ENCODE measurements around the gene CRB1.

The CRB1 gene

GRCh38 chr1:197391303-197392226 is 123.5 kb downstream of the CRB1 start:
- Histone ChIP-seq H3K9me3 (ENCODE audit: control insufficient read depth, low read length) (no peaks in the 10 kb centered on the region), H3K27me3 (replicated peaks; ENCODE audit: control insufficient read depth, insufficient read depth, low read length, poor library complexity, severe bottlenecking) (no peaks in the 10 kb centered on the region), H3K27ac (ENCODE audit: insufficient read depth, low read length, poor library complexity, severe bottlenecking) (peak overlapping the region; percentile 36), H3K4me3 (ENCODE audit: insufficient read depth, low read depth, low read length, poor library complexity, severe bottlenecking) (no peak overlapping the region), H3K4me1 (ENCODE audit: control insufficient read depth, insufficient read depth, low read length, poor library complexity, severe bottlenecking) (peaks cover 17% of the 10 kb centered on the region), H3K36me3 (ENCODE audit: control insufficient read depth, insufficient read depth, low read length) (no peaks in the 10 kb centered on the region)
- DNase-seq = no peak

GRCh38 chr1:197392541-197392940 is 124.5 kb downstream of the CRB1 start:
- no peaks in the 10 kb centered on the region for H3K27me3 ChIP-seq (replicated peaks; ENCODE audit: control insufficient read depth, insufficient read depth, low read length, poor library complexity, severe bottlenecking)
- H3K9me3 ChIP-seq (ENCODE audit: control insufficient read depth, low read length) = no peaks in the 10 kb centered on the region
- H3K36me3 ChIP-seq (ENCODE audit: control insufficient read depth, insufficient read depth, low read length) = no peaks in the 10 kb centered on the region
- DNase-seq = no peak
- no peak overlapping the region for H3K27ac ChIP-seq (ENCODE audit: insufficient read depth, low read length, poor library complexity, severe bottlenecking)
- peaks cover 17% of the 10 kb centered on the region for H3K4me1 ChIP-seq (ENCODE audit: control insufficient read depth, insufficient read depth, low read length, poor library complexity, severe bottlenecking)
- no peak overlapping the region for H3K4me3 ChIP-seq (ENCODE audit: insufficient read depth, low read depth, low read length, poor library complexity, severe bottlenecking)

GRCh38 chr1:197393105-197393504 is 125.1 kb downstream of the CRB1 start:
- H3K27ac ChIP-seq (ENCODE audit: insufficient read depth, low read length, poor library complexity, severe bottlenecking) = no peak overlapping the region
- H3K4me1 ChIP-seq (ENCODE audit: control insufficient read depth, insufficient read depth, low read length, poor library complexity, severe bottlenecking) = peaks cover 17% of the 10 kb centered on the region
- no peaks in the 10 kb centered on the region for H3K27me3 ChIP-seq (replicated peaks; ENCODE audit: control insufficient read depth, insufficient read depth, low read length, poor library complexity, severe bottlenecking)
- DNase-seq = no peak
- no peaks in the 10 kb centered on the region for H3K36me3 ChIP-seq (ENCODE audit: control insufficient read depth, insufficient read depth, low read length)
- no peaks in the 10 kb centered on the region for H3K9me3 ChIP-seq (ENCODE audit: control insufficient read depth, low read length)
- H3K4me3 ChIP-seq (ENCODE audit: insufficient read depth, low read depth, low read length, poor library complexity, severe bottlenecking) = no peak overlapping the region

- DNase-seq = no peak
- peaks cover 17% of the 10 kb centered on the region for H3K4me1 ChIP-seq (ENCODE audit: control insufficient read depth, insufficient read depth, low read length, poor library complexity, severe bottlenecking)
- H3K27me3 ChIP-seq (replicated peaks; ENCODE audit: control insufficient read depth, insufficient read depth, low read length, poor library complexity, severe bottlenecking) = no peaks in the 10 kb centered on the region
- H3K27ac ChIP-seq (ENCODE audit: insufficient read depth, low read length, poor library complexity, severe bottlenecking) = no peak overlapping the region
- no peaks in the 10 kb centered on the region for H3K9me3 ChIP-seq (ENCODE audit: control insufficient read depth, low read length)
- H3K4me3 ChIP-seq (ENCODE audit: insufficient read depth, low read depth, low read length, poor library complexity, severe bottlenecking) = no peak overlapping the region
- no peaks in the 10 kb centered on the region for H3K36me3 ChIP-seq (ENCODE audit: control insufficient read depth, insufficient read depth, low read length)
Observed at GRCh38 chr1:197393772-197394171, 125.7 kb downstream of the CRB1 start.

GRCh38 chr1:197394831-197395608 is 127.0 kb downstream of the CRB1 start:
- Histone ChIP-seq H3K4me1 (ENCODE audit: control insufficient read depth, insufficient read depth, low read length, poor library complexity, severe bottlenecking) (peaks cover 16% of the 10 kb centered on the region), H3K9me3 (ENCODE audit: control insufficient read depth, low read length) (no peaks in the 10 kb centered on the region), H3K27ac (ENCODE audit: insufficient read depth, low read length, poor library complexity, severe bottlenecking) (no peak overlapping the region), H3K27me3 (replicated peaks; ENCODE audit: control insufficient read depth, insufficient read depth, low read length, poor library complexity, severe bottlenecking) (no peaks in the 10 kb centered on the region), H3K4me3 (ENCODE audit: insufficient read depth, low read depth, low read length, poor library complexity, severe bottlenecking) (no peak overlapping the region), H3K36me3 (ENCODE audit: control insufficient read depth, insufficient read depth, low read length) (no peaks in the 10 kb centered on the region)
- no peak for DNase-seq

GRCh38 chr1:197397895-197398294 is 129.8 kb downstream of the CRB1 start:
- Histone ChIP-seq H3K27ac (ENCODE audit: insufficient read depth, low read length, poor library complexity, severe bottlenecking) (no peak overlapping the region), H3K36me3 (ENCODE audit: control insufficient read depth, insufficient read depth, low read length) (no peaks in the 10 kb centered on the region), H3K27me3 (replicated peaks; ENCODE audit: control insufficient read depth, insufficient read depth, low read length, poor library complexity, severe bottlenecking) (no peaks in the 10 kb centered on the region), H3K9me3 (ENCODE audit: control insufficient read depth, low read length) (no peaks in the 10 kb centered on the region), H3K4me1 (ENCODE audit: control insufficient read depth, insufficient read depth, low read length, poor library complexity, severe bottlenecking) (no peaks in the 10 kb centered on the region), H3K4me3 (ENCODE audit: insufficient read depth, low read depth, low read length, poor library complexity, severe bottlenecking) (no peak overlapping the region)
- DNase-seq = no peak

- no peaks in the 10 kb centered on the region for H3K36me3 ChIP-seq (ENCODE audit: control insufficient read depth, insufficient read depth, low read length)
- H3K4me3 ChIP-seq (ENCODE audit: insufficient read depth, low read depth, low read length, poor library complexity, severe bottlenecking) = no peak overlapping the region
- DNase-seq = no peak
- no peaks in the 10 kb centered on the region for H3K27me3 ChIP-seq (replicated peaks; ENCODE audit: control insufficient read depth, insufficient read depth, low read length, poor library complexity, severe bottlenecking)
- no peak overlapping the region for H3K27ac ChIP-seq (ENCODE audit: insufficient read depth, low read length, poor library complexity, severe bottlenecking)
- H3K9me3 ChIP-seq (ENCODE audit: control insufficient read depth, low read length) = no peaks in the 10 kb centered on the region
- H3K4me1 ChIP-seq (ENCODE audit: control insufficient read depth, insufficient read depth, low read length, poor library complexity, severe bottlenecking) = no peaks in the 10 kb centered on the region
Observed at GRCh38 chr1:197399755-197400521, 131.9 kb downstream of the CRB1 start.

- Histone ChIP-seq H3K27me3 (replicated peaks; ENCODE audit: control insufficient read depth, insufficient read depth, low read length, poor library complexity, severe bottlenecking) (no peaks in the 10 kb centered on the region), H3K36me3 (ENCODE audit: control insufficient read depth, insufficient read depth, low read length) (no peaks in the 10 kb centered on the region), H3K9me3 (ENCODE audit: control insufficient read depth, low read length) (no peaks in the 10 kb centered on the region), H3K27ac (ENCODE audit: insufficient read depth, low read length, poor library complexity, severe bottlenecking) (no peak overlapping the region), H3K4me1 (ENCODE audit: control insufficient read depth, insufficient read depth, low read length, poor library complexity, severe bottlenecking) (no peaks in the 10 kb centered on the region), H3K4me3 (ENCODE audit: insufficient read depth, low read depth, low read length, poor library complexity, severe bottlenecking) (no peak overlapping the region)
- DNase-seq = no peak
Observed at GRCh38 chr1:197400522-197400902, 132.5 kb downstream of the CRB1 start.

GRCh38 chr1:197402189-197402588 is 134.1 kb downstream of the CRB1 start:
- Histone ChIP-seq H3K4me3 (ENCODE audit: insufficient read depth, low read depth, low read length, poor library complexity, severe bottlenecking) (no peak overlapping the region), H3K27me3 (replicated peaks; ENCODE audit: control insufficient read depth, insufficient read depth, low read length, poor library complexity, severe bottlenecking) (no peaks in the 10 kb centered on the region), H3K36me3 (ENCODE audit: control insufficient read depth, insufficient read depth, low read length) (no peaks in the 10 kb centered on the region), H3K9me3 (ENCODE audit: control insufficient read depth, low read length) (no peaks in the 10 kb centered on the region), H3K4me1 (ENCODE audit: control insufficient read depth, insufficient read depth, low read length, poor library complexity, severe bottlenecking) (no peaks in the 10 kb centered on the region), H3K27ac (ENCODE audit: insufficient read depth, low read length, poor library complexity, severe bottlenecking) (no peak overlapping the region)
- no peak for DNase-seq
